ENCODE data around the gene PRMT1.

PRMT1 gene

DNA sequence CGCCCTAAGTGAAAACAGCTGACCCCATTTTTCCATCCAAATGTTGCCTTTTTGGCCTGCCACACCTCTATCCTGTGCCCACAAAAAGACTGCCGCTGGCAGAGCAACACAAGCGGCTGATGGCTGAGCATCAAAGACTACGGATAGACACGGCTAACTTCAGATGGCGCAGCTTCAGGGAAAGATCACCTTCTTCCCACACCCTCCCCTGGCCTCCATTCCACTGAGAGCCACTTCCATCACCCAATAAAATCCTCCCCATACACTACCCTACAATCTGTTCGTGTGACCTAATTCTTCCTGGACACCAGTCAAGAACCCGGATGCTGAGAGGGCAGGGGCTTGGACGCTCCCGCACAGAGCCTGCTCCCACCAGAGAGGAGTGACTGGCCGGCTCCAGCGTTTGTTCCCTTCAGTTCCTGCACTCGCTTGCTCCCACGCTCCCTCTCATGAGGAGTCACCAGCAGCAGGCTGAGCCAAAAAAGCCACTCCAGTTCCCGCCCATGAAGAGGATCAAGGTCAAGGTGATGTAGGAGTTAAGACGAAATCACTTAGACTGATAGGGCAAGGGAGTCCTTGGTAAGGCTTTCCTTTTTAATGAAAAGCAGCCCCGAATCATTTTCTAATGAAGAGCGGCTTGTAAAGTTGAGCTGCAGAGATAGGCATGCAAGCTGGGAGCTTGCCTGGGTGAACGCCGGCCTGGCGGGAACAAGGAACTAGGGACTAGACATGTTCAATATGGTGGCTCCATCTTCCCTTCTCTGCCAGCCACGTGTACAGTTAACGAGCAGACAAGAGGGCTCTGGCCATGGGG lies 50.4 kb downstream of the PRMT1 start:
- DNase-seq (ENCODE audit: low read depth) = no peak

DNA sequence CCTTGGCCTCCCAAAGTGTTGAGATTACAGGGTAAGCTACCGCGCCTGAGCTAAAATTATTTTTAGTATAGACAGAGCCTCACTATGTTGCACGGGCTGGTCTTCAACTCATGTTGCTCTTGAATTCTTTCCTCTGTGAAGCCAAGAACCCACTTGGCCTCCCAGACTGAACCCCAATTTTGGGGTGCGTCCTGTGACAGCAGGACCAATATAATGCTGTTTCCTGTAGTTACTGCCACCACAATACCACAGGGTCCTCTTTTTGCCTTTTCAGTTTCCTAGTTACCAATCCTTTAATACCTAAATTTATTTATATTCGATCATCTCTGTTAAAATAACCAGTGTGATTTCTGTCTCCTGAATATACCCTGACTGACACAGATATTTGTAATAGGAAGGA lies 53.1 kb downstream of the PRMT1 start:
- DNase-seq (ENCODE audit: low read depth) = no peak
